CD14-positive monocyte (primary cell): ENCODE measurements around the gene TMTC1. TPM values are rescaled to one million over a fixed set of nuclear protein-coding genes. Genes with fewer than 3 reads are reported as not detected.

ENCODE experiments used
- DNase-seq, 3 donors: peaks; one replicate each; pipeline ENCODE4 v3.0.0-alpha.2; 2011 to 2022
- H2AFZ ChIP-seq: 2 replicates; pipeline ENCODE4 v1.6.0; 2012; ENCODE audit warnings: mild to moderate bottlenecking, low read depth, low read length, inconsistent platforms; ENCODE audit not compliant: insufficient read depth, poor library complexity, severe bottlenecking
- H3K27ac ChIP-seq, 2 donors: 1 replicate in 1 of 2; 2 replicates in 1 of 2; pipeline ENCODE4 v1.5.1; 2012 to 2013; ENCODE audit warnings: low read length in 2 of 2, control low read depth in 1 of 2, inconsistent platforms in 1 of 2, low read depth in 1 of 2, mild to moderate bottlenecking in 1 of 2
- H3K27me3 ChIP-seq, 2 donors: one replicate each; pipeline versions ENCODE4 v1.6.0 to v1.6.1; 2011 to 2013; ENCODE audit warnings: low read length in 2 of 2; ENCODE audit not compliant: control insufficient read depth in 2 of 2, insufficient read depth in 2 of 2
- H3K36me3 ChIP-seq, 2 donors: replicated peaks in 1 of 2; 1 replicate in 1 of 2; 2 replicates in 1 of 2; pipeline versions ENCODE4 v1.5.1 to v1.6.1; 2012 to 2013; ENCODE audit warnings: low read length in 2 of 2, control low read depth in 1 of 2, inconsistent platforms in 1 of 2, mild to moderate bottlenecking in 1 of 2; ENCODE audit not compliant: insufficient read depth in 2 of 2, control insufficient read depth in 1 of 2
- H3K4me1 ChIP-seq, 2 donors: 1 replicate in 1 of 2; 2 replicates in 1 of 2; pipeline versions ENCODE4 v1.5.1 to v1.6.1; 2012 to 2013; ENCODE audit warnings: low read length in 2 of 2, control low read depth in 1 of 2, inconsistent platforms in 1 of 2, mild to moderate bottlenecking in 1 of 2, moderate library complexity in 1 of 2; ENCODE audit not compliant: insufficient read depth in 2 of 2, control insufficient read depth in 1 of 2
- H3K4me2 ChIP-seq: replicated peaks from 2 replicates; pipeline ENCODE3; 2012; ENCODE audit warnings: low read length, moderate library complexity, mild to moderate bottlenecking; ENCODE audit not compliant: poor library complexity, severe bottlenecking; ENCODE audit errors: extremely low read depth
- H3K4me3 ChIP-seq, 3 experiments: fragments of 200-600 bp in 1 of 3; sonication (generic) in 1 of 3; replicated peaks in 1 of 3; 1 replicate in 2 of 3; 2 replicates in 1 of 3; pipeline ENCODE4 v1.5.1; 2011 to 2013; ENCODE audit warnings: low read length in 3 of 3, mild to moderate bottlenecking in 3 of 3, control low read depth in 2 of 3, low read depth in 2 of 3, inconsistent platforms in 1 of 3, moderate library complexity in 1 of 3
- H3K79me2 ChIP-seq: 2 replicates; pipeline ENCODE4 v1.6.0; 2012; ENCODE audit warnings: mild to moderate bottlenecking, control low read depth, inconsistent platforms, low read length, moderate library complexity; ENCODE audit not compliant: insufficient read depth
- H3K9ac ChIP-seq: 2 replicates; pipeline ENCODE4 v1.6.0; 2017; ENCODE audit warnings: low read length, mild to moderate bottlenecking; ENCODE audit not compliant: insufficient read depth, poor library complexity, severe bottlenecking
- H3K9me3 ChIP-seq, 2 donors: replicated peaks in 1 of 2; 1 replicate in 1 of 2; 2 replicates in 1 of 2; pipeline versions ENCODE4 v1.5.1 to v1.6.1; 2012 to 2013; ENCODE audit warnings: low read length in 2 of 2, control low read depth in 1 of 2; ENCODE audit not compliant: control insufficient read depth in 1 of 2, insufficient read depth in 1 of 2
- H4K20me1 ChIP-seq: 2 replicates; pipeline ENCODE4 v1.6.0; 2012; ENCODE audit warnings: mild to moderate bottlenecking, low read length, control low read depth, moderate library complexity; ENCODE audit not compliant: insufficient read depth
- H3K27ac Mint-ChIP-seq, 7 donors: one replicate each; pipeline ENCODE4 v1.8.0; 2020; ENCODE audit warnings: mild to moderate bottlenecking in 7 of 7, mixed read lengths in 7 of 7, moderate library complexity in 6 of 7, inconsistent platforms in 2 of 7
- H3K27me3 Mint-ChIP-seq, 3 donors: one replicate each; pipeline ENCODE4 v1.8.0; 2021 to 2022; ENCODE audit warnings: low read depth in 3 of 3, mild to moderate bottlenecking in 3 of 3, mixed read lengths in 3 of 3, moderate library complexity in 3 of 3, inconsistent platforms in 1 of 3
- H3K36me3 Mint-ChIP-seq, 2 donors: one replicate each; pipeline ENCODE4 v1.8.0; 2020; ENCODE audit warnings: mixed read lengths in 2 of 2, inconsistent platforms in 1 of 2, mild to moderate bottlenecking in 1 of 2
- H3K4me1 Mint-ChIP-seq: one replicate; pipeline ENCODE4 v1.8.0; 2020; ENCODE audit warnings: mild to moderate bottlenecking, mixed read lengths
- H3K4me3 Mint-ChIP-seq, 2 donors: one replicate each; pipeline ENCODE4 v1.8.0; 2020; ENCODE audit warnings: mild to moderate bottlenecking in 2 of 2, mixed read lengths in 2 of 2, moderate library complexity in 1 of 2
- H3K9me3 Mint-ChIP-seq, 7 donors: one replicate each; pipeline ENCODE4 v1.8.0; 2020 to 2022; ENCODE audit warnings: mixed read lengths in 7 of 7, mild to moderate bottlenecking in 6 of 7, moderate library complexity in 6 of 7, inconsistent platforms in 2 of 7
- WGBS: methylation state at CpG from one replicate; pipeline ENCODE4 v1.1.5; 2013; ENCODE audit warnings: missing lambda C conversion rate; ENCODE audit not compliant: insufficient coverage; 5-methylcytosine and 5-hydroxymethylcytosine counted together
- intact Hi-C, 2 donors: fragments of 100-400 bp; cut with micrococcal nuclease; formaldehyde crosslinking; loops; one replicate each; pipeline versions ENCODE4 v1.15.0 to v1.15.1; 2023
- polyA plus RNA-seq, 3 donors: library from polyadenylated mRNA; depleted of rRNA in 1 of 3; unstranded in 2 of 3; stranded (reverse) in 1 of 3; fragments of 300-500 nt in 2 of 3; fragments of >200 nt in 1 of 3; fragmentation: Illumina TruSeq in 2 of 3; gene quantifications; 1 replicate in 2 of 3; 2 replicates in 1 of 3; pipeline ENCODE4 v1.2.3, GENCODE V29; 2012 to 2021
- TF ChIP-seq, protein P1 (sequence below): fragments of 200-600 bp; IDR thresholded peaks from one replicate; pipeline ENCODE4 v1.8.0; 2022; ENCODE audit warnings: antibody characterized with exemption, mild to moderate bottlenecking

Gene TMTC1
- polyA plus RNA-seq, 3 donors: 0.57 to 5.6 (median 2.1) TPM

- TF ChIP-seq, protein P1, sequence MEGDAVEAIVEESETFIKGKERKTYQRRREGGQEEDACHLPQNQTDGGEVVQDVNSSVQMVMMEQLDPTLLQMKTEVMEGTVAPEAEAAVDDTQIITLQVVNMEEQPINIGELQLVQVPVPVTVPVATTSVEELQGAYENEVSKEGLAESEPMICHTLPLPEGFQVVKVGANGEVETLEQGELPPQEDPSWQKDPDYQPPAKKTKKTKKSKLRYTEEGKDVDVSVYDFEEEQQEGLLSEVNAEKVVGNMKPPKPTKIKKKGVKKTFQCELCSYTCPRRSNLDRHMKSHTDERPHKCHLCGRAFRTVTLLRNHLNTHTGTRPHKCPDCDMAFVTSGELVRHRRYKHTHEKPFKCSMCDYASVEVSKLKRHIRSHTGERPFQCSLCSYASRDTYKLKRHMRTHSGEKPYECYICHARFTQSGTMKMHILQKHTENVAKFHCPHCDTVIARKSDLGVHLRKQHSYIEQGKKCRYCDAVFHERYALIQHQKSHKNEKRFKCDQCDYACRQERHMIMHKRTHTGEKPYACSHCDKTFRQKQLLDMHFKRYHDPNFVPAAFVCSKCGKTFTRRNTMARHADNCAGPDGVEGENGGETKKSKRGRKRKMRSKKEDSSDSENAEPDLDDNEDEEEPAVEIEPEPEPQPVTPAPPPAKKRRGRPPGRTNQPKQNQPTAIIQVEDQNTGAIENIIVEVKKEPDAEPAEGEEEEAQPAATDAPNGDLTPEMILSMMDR: no peak
- H3K9me3 Mint-ChIP-seq: peaks cover 0 to 6% (median 0%) of the 10 kb centered on the region in 7 donors
- Histone ChIP-seq H3K36me3 (no peaks in the 10 kb centered on the region), H3K27ac (no peak overlapping the region), H3K4me3 (no peak overlapping the region), H3K4me1 (peaks cover 6 to 10% of the 10 kb centered on the region in 2 donors), H3K4me2 (no peak overlapping the region), H3K27me3 (peaks cover 0 to 2% of the 10 kb centered on the region in 2 donors), H3K9me3 (no peaks in the 10 kb centered on the region), H3K9ac (no peak overlapping the region), H2AFZ (no peak overlapping the region), H3K79me2 (no peaks in the 10 kb centered on the region), H4K20me1 (no peaks in the 10 kb centered on the region)
- intact Hi-C loops: no loop called here
- peak; percentile 10 to 43 (median 20) for DNase-seq
- peaks cover 4 to 7% (median 5%) of the 10 kb centered on the region in 3 donors for H3K27me3 Mint-ChIP-seq
- WGBS: 78% methylated on average over 6 of the region's 7 CpGs
- H3K36me3 Mint-ChIP-seq: peaks cover 0 to 25% of the 10 kb centered on the region in 2 donors
- H3K4me1 Mint-ChIP-seq: peaks cover 4% of the 10 kb centered on the region
- peak overlapping the region in 1 of 2 donors; percentile 31 for H3K4me3 Mint-ChIP-seq
- peak overlapping the region in 2 of 7 donors; percentile 38 to 80 for H3K27ac Mint-ChIP-seq
Measured at GRCh38 chr12:29702972-29703371, 80.8 kb downstream of the TMTC1 start.

DNA sequence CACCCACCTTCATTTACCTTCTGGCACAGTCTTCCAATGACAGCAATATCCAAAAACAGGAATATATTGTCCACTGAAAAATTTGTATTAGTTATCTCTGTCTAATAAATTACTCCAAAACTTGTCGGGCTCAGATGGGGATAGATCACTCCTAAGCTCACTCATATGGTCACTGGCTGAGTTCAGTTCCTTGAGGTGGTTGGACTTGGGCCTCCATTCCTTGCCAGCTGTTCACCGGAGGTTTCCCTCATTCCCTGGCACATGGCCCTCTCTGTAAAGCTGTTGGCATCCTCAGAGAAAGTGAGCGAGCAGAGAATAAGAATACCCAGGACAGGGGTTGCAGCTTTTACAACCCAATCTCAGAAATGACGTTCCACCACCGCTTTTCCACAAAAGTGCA is 81.5 kb downstream of the TMTC1 start:
- H3K27me3 ChIP-seq: peaks cover 0 to 2% of the 10 kb centered on the region in 2 donors
- H3K4me1 ChIP-seq: peaks cover 6 to 10% of the 10 kb centered on the region in 2 donors
- TF ChIP-seq, protein P1: no peak
- no peak overlapping the region for H3K27ac ChIP-seq
- H4K20me1 ChIP-seq: no peaks in the 10 kb centered on the region
- Mint-ChIP-seq H3K9me3 (peaks cover 0 to 6% (median 0%) of the 10 kb centered on the region in 7 donors), H3K36me3 (peaks cover 0 to 24% of the 10 kb centered on the region in 2 donors), H3K4me1 (peaks cover 4% of the 10 kb centered on the region), H3K27me3 (peaks cover 4 to 7% (median 5%) of the 10 kb centered on the region in 3 donors), H3K4me3 (no peak overlapping the region), H3K27ac (peak overlapping the region in 1 of 7 donors; percentile 80)
- no peaks in the 10 kb centered on the region for H3K36me3 ChIP-seq
- no peak overlapping the region for H3K4me2 ChIP-seq
- DNase-seq: no peak
- no peak overlapping the region for H2AFZ ChIP-seq
- intact Hi-C loops: no loop called here
- H3K9me3 ChIP-seq: no peaks in the 10 kb centered on the region
- no peak overlapping the region for H3K4me3 ChIP-seq
- H3K79me2 ChIP-seq: no peaks in the 10 kb centered on the region
- WGBS: 73% methylated on average over 4 of the region's 5 CpGs
- H3K9ac ChIP-seq: no peak overlapping the region
